ENCODE data around the gene ASMTL.
"Not testable (repeated sequence)": the region's sequence is repeated elsewhere in the genome, so short reads cannot be mapped to it uniquely, and the experiment has no call there.

ASMTL gene, protein sequence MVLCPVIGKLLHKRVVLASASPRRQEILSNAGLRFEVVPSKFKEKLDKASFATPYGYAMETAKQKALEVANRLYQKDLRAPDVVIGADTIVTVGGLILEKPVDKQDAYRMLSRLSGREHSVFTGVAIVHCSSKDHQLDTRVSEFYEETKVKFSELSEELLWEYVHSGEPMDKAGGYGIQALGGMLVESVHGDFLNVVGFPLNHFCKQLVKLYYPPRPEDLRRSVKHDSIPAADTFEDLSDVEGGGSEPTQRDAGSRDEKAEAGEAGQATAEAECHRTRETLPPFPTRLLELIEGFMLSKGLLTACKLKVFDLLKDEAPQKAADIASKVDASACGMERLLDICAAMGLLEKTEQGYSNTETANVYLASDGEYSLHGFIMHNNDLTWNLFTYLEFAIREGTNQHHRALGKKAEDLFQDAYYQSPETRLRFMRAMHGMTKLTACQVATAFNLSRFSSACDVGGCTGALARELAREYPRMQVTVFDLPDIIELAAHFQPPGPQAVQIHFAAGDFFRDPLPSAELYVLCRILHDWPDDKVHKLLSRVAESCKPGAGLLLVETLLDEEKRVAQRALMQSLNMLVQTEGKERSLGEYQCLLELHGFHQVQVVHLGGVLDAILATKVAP

GRCh38 chrX:1452516-1453394 lies at the start of gene ASMTL:
ASMTL (minus strand) TSS chrX:1452909; CDS start chrX:1452840, 69 bp downstream.
- DNase-seq (ENCODE audit: low read depth in 2 of 2): peak; percentile 100

- no peak for DNase-seq (ENCODE audit: low read depth in 2 of 2)
These were observed 49.5 kb upstream of the ASMTL start for GRCh38 chrX:1502241-1502640.

GRCh38 chrX:1500701-1501624 lies 48.3 kb upstream of the ASMTL start:
- no peak for DNase-seq (ENCODE audit: low read depth in 2 of 2)

- DNase-seq (ENCODE audit: low read depth in 2 of 2): no peak
These were observed 43.4 kb upstream of the ASMTL start for GRCh38 chrX:1496076-1496475.

DNA sequence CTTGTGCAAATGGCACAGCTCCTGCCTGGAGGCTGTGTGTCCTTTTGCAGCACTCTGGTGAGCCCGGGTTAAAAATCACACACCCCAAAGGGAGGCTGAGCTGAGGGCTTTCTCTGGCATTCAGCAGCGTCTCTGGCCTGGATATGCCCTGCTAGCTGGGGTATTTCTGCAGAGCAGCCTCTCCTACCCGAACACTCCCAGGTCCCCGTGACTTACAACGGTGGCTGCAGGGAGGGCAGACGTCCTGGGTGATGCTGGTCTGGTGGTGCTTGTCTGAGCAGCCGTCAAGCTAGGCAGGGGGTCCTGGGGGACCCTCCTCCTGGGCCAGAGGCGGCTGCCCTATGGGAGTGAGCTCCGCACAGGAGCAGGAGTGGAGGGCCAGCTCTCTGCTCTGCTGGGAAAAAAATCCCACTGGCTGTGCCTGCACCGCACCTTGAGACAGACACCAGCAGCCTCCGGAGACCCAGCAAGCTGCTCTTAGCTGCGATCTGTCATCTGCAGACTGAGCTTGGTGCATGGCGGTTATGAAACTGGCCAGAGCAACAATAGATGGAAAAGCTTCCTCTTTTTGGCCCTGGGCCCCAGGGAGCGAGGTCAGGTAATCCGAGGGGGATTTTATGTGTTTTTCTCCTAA lies 41.3 kb upstream of the ASMTL start:
- no peak for DNase-seq (ENCODE audit: low read depth in 2 of 2)

- DNase-seq (ENCODE audit: low read depth in 2 of 2): no peak
These were observed 40.7 kb upstream of the ASMTL start for GRCh38 chrX:1493412-1493811.

- DNase-seq (ENCODE audit: low read depth in 2 of 2): no peak
These were observed 39.8 kb upstream of the ASMTL start for GRCh38 chrX:1492421-1493012.

DNA sequence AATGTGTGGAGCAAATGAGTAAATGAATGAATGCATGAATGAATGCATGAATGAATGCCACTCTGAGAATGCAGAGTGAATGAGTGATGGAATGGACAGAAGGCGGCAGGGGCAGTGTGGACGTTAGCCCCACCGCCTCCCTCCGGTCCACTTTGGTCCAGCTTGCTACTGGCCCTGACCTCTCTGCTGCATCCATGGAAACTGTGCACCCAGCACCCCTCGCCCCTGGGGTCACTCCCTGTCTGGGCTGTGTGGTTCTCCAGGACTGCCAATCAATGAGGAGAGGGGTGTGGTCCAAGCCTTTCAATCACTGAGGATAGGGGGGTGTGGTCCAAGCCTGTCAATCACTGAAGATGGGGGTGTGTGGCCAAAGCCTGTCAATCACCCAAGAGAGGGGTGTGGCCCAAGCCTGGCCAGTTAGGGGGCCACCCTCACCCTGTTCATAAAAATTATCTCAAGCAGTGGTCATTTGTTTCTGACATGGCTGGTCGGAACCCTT lies 39.2 kb upstream of the ASMTL start:
- peak in 1 of 2 donors; percentile 26 for DNase-seq (ENCODE audit: low read depth in 2 of 2)

DNA sequence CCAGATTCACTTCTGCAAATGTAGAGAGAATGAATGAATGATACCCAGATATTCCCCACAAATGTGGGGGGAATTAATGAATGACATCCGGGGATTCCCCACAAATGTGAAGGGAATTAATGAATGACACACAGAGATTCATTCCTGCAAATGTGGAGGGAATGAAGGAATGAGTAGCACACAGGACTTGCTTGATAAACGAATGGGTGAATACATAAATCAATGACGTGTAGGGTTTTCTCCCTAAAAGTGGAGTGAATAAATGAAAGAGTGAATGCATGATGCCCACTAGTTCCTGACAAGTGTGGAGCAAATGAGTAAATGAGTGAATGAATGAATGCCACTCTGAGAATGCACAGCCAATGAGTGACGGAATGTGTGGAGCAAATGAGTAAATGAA lies 38.5 kb upstream of the ASMTL start:
- DNase-seq (ENCODE audit: low read depth in 2 of 2): not testable (repeated sequence)

DNA sequence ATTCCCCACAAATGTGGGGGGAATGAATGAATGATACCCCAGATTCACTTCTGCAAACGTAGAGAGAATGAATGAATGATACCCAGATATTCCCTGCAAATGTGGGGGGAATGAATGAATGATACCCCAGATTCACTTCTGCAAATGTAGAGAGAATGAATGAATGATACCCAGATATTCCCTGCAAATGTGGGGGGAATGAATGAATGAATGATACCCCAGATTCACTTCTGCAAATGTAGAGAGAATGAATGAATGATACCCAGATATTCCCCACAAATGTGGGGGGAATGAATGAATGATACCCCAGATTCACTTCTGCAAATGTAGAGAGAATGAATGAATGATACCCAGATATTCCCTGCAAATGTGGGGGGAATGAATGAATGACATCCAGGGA lies 38.0 kb upstream of the ASMTL start:
- not testable (repeated sequence) for DNase-seq (ENCODE audit: low read depth in 2 of 2)

DNA sequence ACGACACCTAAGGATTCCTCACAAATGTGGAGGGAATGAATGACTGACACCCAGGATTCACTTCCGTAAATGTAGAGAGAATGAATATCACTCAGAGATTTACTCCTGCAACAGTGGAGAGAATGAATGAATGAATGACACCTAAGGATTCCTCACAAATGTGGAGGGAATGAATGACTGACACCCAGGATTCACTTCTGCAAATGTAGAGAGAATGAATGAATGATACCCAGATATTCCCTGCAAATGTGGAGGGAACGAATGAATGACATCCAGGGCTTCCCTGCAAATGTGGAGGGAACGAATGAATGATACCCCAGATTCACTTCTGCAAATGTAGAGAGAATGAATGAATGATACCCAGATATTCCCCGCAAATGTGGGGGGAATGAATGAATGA lies 36.6 kb upstream of the ASMTL start:
- DNase-seq (ENCODE audit: low read depth in 2 of 2): not testable (repeated sequence)

DNA sequence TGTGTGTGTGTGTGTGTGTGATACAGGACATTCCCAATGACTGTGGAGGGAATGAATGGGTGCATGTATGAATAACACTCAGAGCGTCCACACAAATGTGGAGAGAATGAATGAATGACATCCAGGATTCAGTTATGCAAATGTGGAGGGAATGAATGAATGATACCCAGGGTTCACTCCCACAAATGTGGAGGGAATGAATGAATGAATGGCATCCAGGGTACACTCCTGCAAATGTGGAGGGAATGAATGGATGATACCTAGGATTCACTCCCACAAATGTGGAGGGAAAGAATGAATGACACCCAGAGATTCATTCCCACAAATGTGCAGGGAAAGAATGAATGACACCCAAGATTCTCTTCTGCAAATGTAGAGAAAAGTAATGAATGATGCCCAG lies 36.0 kb upstream of the ASMTL start:
- DNase-seq (ENCODE audit: low read depth in 2 of 2): no peak

- no peak for DNase-seq (ENCODE audit: low read depth in 2 of 2)
These were observed 35.4 kb upstream of the ASMTL start for GRCh38 chrX:1488141-1488540.

DNA sequence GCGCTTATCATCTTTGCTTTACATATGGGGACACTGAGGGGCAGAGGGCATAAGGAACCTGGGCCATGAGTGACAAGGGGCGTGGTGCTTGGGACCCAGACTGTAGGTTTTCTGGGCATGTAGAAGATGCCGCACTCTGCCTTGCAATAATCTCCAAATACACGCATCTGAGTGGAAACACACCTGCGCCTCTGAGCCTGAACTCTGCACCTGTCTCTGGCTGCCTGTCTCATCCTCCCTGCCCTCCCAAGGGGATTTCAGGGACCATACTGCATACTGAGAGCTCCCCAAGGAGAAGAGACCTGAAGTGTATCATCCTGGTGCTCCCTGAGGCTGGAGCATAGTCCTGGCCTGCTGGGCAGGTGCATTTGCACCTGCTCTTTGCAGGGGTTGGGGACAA lies 34.7 kb upstream of the ASMTL start:
- DNase-seq (ENCODE audit: low read depth in 2 of 2): no peak

DNA sequence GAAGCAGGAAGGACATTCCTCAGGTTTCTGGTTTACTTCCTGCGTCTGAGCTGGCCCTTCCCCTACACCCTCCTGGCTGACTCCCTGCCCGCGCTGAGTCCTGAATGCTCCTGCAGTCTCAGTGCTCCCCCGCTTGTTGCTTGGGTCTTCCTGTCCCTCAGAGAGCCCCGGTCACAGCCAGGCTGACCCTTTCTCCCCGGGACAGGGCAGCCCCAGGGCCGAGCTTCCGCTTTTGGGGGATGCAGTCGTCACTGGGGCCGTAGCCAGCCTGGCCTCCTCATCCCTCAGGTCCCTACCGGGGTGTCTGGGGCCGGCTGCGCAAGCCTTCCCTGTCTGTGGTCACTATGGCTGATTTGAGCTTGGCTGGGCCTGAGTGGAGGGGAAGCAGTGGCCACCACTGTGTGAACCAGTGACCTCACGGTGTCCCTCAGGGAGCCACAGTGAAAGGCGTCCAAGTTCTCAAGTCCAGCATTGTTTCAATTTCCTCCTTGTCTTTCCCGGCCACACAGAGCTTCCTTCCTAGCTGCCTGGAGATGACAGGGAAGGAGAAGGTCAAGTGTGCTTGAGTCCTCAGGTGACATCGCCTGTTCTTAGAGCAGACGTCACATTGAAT lies 34.1 kb upstream of the ASMTL start:
- DNase-seq (ENCODE audit: low read depth in 2 of 2): no peak

- no peak for DNase-seq (ENCODE audit: low read depth in 2 of 2)
These were observed 33.5 kb upstream of the ASMTL start for GRCh38 chrX:1486177-1486576.

- DNase-seq (ENCODE audit: low read depth in 2 of 2): no peak
These were observed 32.3 kb upstream of the ASMTL start for GRCh38 chrX:1485033-1485432.

- no peak for DNase-seq (ENCODE audit: low read depth in 2 of 2)
These were observed 31.9 kb upstream of the ASMTL start for GRCh38 chrX:1484638-1485019.

DNA sequence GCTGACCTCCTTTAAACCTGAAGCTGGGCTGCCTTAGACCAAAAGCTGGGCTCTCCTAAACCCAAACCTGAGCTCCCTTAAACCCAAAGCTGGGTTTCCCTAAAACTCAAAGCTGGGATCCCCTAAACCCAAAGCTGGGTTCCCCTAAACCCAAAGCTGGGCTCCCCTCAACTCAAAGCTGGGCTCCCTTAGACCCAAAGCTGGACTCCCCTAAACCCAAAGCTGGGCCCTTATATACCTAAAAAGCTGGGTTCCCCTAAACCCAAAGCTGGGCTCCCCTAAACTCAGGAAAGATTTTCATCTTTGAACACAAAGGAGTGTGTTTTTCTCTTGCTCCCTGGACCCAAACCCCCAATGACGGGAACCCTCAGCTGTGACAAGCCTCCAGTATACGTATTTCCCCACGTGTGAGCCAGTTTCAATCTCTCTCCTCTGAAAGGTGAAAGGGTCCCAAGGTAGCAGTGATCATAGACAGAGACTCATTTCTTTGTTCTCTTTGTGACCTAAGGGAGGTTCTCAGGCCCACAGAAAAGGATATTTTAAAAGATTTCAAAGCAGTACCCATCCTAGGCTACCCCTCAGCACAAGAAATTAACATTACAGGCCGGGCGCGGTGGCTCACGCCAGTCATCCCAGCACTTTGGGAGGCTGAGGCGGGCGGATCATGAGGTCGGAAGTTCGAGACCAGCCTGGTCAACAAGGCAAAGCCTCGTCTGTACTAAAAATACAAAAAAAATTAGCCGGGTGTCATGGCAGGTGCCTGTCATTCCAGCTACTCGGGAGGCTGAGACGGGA lies 31.3 kb upstream of the ASMTL start:
- DNase-seq (ENCODE audit: low read depth in 2 of 2): no peak

All from activated CD4-positive, alpha-beta T cell treated with anti-CD3 and anti-CD28 coated beads for 24 hours (primary cell).